ENCODE data around the gene FECH.

DNA sequence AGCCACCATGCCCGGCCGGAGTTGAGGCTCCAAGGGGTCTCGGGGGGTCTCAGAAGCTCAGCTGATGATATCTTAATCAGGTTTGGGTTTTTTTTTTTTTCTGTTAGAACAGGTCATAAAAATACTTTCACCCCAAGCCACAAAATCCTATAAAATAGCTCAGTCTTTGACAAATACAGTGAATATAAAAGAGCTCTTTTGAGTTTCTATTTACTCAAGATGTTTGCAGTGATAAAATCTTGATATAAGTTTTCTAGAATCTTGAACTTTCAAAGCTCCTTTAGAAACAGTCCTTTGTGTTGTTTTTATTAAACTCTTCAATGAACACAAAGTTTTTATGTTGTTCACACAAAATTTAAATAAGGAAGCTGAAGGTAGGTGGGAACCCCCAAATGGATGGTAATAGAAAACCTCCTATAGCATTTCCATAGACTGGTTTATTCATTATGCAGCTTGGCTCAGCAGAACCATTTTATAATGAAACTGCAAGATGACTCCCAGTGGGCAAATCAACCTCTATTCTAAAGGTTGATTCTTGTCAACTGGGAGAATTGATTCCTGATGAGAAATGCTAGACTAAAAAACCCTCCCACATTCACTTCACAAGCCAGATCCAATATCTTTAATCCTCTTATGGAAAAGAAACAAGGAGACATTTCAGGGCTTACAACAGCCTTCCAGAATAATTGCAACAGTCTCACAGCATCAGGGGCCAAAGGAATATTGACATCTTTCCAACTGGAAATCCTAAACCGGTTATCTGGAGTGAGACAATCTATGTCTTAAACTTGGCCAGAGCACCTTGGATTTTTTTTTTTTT lies 48.7 kb upstream of the FECH start:
- TF ChIP-seq ZSCAN20 (CRISPR knock-in tag; IDR thresholded peaks at IDR 0.05), result no peak
- TF ChIP-seq JUNB (IDR thresholded peaks at IDR 0.05), result no peak

Data from A549 (cell line).